GM12872 (cell line): ENCODE data around the gene EAF1.

Experiments
- TF ChIP-seq, protein P1 (sequence below): IDR thresholded peaks from 3 replicates; pipeline ENCODE4 v1.5.1; 2011; ENCODE audit warnings: low read depth, mild to moderate bottlenecking, low read length, moderate library complexity; ENCODE audit not compliant: insufficient read depth

EAF1 gene

DNA sequence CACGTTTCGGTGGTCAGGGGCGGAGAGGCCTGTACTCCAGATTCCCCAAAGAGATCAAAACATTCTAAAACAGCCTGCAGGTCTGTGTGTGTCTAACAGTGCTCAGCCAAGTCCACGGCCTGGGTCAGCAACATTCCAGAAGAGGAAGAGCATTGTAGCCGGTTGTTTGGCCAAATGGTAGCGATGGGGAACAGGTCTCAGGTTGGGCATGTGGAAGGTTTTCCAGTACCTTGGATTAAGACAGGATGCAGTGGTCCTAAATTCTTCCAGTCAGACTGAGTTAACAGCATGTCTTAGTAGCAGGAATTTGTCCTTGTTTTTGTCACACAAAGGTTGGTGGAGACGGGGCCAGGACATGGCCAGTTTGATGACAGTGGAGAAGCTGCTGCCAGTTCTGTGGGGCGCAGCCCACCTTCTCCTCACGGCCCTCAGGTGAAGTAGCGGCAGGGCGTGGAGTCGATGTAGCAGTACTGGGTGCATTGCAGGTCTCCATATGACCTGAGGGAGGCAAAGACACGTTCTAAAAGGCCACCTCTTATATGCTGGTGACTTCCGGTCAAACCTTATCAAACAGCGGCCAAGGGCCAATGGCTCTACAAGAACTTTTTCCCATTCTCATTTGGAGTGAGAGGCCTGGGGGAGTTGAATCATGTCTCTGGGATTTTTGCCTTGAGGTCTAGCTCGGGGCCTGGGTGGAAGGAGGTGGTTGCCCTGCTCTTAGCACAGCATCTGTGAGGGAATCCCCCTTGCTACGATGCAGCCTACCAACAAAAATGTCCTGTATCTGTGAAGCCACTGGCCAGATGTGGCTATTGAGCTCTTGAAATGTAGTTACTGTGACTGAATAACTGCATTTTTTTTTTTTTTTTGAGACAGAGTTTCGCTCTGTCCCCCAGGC, 24.1 kb downstream of the EAF1 start:
- TF ChIP-seq, protein P1, sequence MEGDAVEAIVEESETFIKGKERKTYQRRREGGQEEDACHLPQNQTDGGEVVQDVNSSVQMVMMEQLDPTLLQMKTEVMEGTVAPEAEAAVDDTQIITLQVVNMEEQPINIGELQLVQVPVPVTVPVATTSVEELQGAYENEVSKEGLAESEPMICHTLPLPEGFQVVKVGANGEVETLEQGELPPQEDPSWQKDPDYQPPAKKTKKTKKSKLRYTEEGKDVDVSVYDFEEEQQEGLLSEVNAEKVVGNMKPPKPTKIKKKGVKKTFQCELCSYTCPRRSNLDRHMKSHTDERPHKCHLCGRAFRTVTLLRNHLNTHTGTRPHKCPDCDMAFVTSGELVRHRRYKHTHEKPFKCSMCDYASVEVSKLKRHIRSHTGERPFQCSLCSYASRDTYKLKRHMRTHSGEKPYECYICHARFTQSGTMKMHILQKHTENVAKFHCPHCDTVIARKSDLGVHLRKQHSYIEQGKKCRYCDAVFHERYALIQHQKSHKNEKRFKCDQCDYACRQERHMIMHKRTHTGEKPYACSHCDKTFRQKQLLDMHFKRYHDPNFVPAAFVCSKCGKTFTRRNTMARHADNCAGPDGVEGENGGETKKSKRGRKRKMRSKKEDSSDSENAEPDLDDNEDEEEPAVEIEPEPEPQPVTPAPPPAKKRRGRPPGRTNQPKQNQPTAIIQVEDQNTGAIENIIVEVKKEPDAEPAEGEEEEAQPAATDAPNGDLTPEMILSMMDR, result no peak

GRCh38 chr3:15452156-15452555, 24.8 kb downstream of the EAF1 start:
- TF ChIP-seq, protein P1, result no peak

DNA sequence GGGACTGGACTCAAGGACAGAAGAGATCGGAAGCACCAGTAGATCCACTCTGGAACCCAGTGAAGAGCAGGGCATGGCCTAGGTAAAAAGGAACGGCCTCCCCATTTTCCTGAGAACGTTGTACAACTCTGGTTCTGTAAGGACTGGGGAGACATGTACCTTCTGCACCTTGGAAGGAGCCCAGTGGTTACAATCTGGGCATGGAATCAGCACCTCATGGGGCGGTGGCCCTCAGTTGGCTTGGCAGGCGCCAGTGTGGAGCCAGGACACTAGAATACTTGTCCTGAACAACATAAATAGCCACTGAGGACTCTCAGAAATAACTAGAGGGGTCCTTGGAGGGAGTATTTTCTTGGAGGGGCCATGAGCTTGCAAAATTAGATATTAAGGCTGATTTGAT, 25.6 kb downstream of the EAF1 start:
- TF ChIP-seq, protein P1, result no peak

DNA sequence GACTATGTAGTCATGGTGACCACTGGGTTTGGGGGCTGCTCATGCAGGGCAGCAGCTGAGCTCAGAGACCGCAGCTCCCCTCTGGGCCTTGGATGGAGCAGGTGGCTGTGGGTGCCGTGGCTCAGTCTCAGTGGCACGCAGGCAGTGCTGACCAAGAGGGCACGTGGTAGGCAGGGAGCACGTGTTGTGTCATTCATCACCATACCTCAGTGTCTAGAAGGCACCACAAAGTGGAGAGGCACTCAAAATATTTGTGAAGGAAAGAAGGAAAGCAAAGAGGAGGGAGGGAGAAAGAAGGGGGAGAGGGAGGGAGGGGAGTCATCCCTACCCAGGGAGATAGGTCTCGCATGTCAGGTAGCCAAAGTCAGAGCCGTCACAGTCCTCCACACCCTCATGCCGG, 26.1 kb downstream of the EAF1 start:
- TF ChIP-seq, protein P1, result no peak

- TF ChIP-seq, protein P1, result no peak
Observed at GRCh38 chr3:15453991-15454625, 26.7 kb downstream of the EAF1 start.

GRCh38 chr3:15454965-15455364, 27.6 kb downstream of the EAF1 start:
- TF ChIP-seq, protein P1, result no peak

GRCh38 chr3:15455756-15456155, 28.4 kb downstream of the EAF1 start:
- TF ChIP-seq, protein P1, result no peak
